ENCODE measurements around the gene P2RY12.

- TF ChIP-seq CTCF (IDR thresholded peaks at IDR 0.05): no peak
- no peak for TF ChIP-seq POLR2A (IDR thresholded peaks at IDR 0.05)
Observed at GRCh38 chr3:151383111-151383510, 1.4 kb downstream of the P2RY12 start.
